Subcutaneous abdominal adipose tissue (tissue), 5 donors: ENCODE data around the gene CKB.

Experiments
- H3K27ac ChIP-seq: one replicate; pipeline ENCODE4 v1.7.0; 2013; ENCODE audit warnings: low read depth, mild to moderate bottlenecking, inconsistent platforms, low read length, moderate library complexity
- H3K27me3 ChIP-seq, 5 donors: one replicate each; pipeline ENCODE4 v1.7.0; 2013; ENCODE audit warnings: low read length in 5 of 5, inconsistent platforms in 1 of 5; ENCODE audit not compliant: control insufficient read depth in 5 of 5, insufficient read depth in 4 of 5
- H3K36me3 ChIP-seq, 5 donors: one replicate each; pipeline ENCODE4 v1.7.0; 2013; ENCODE audit warnings: low read length in 5 of 5; ENCODE audit not compliant: control insufficient read depth in 5 of 5, insufficient read depth in 5 of 5
- H3K4me1 ChIP-seq, 5 donors: one replicate each; pipeline ENCODE4 v1.7.0; 2013; ENCODE audit warnings: low read length in 5 of 5, mild to moderate bottlenecking in 3 of 5, moderate library complexity in 1 of 5; ENCODE audit not compliant: control insufficient read depth in 5 of 5, insufficient read depth in 5 of 5
- H3K4me3 ChIP-seq, 5 donors: one replicate each; pipeline ENCODE4 v1.7.0; 2013; ENCODE audit warnings: low read length in 5 of 5, low read depth in 1 of 5
- H3K9ac ChIP-seq, 5 donors: one replicate each; pipeline ENCODE4 v1.7.0; 2013; ENCODE audit warnings: low read length in 5 of 5, mild to moderate bottlenecking in 4 of 5, moderate library complexity in 3 of 5
- H3K9me3 ChIP-seq, 5 donors: one replicate each; pipeline ENCODE4 v1.7.0; 2013; ENCODE audit warnings: low read length in 5 of 5; ENCODE audit not compliant: control insufficient read depth in 5 of 5
- donor health status: healthy.
- donor health status: healthy.
- donor health status: healthy.
- donor health status: healthy.
- donor health status: healthy.

CKB gene

DNA sequence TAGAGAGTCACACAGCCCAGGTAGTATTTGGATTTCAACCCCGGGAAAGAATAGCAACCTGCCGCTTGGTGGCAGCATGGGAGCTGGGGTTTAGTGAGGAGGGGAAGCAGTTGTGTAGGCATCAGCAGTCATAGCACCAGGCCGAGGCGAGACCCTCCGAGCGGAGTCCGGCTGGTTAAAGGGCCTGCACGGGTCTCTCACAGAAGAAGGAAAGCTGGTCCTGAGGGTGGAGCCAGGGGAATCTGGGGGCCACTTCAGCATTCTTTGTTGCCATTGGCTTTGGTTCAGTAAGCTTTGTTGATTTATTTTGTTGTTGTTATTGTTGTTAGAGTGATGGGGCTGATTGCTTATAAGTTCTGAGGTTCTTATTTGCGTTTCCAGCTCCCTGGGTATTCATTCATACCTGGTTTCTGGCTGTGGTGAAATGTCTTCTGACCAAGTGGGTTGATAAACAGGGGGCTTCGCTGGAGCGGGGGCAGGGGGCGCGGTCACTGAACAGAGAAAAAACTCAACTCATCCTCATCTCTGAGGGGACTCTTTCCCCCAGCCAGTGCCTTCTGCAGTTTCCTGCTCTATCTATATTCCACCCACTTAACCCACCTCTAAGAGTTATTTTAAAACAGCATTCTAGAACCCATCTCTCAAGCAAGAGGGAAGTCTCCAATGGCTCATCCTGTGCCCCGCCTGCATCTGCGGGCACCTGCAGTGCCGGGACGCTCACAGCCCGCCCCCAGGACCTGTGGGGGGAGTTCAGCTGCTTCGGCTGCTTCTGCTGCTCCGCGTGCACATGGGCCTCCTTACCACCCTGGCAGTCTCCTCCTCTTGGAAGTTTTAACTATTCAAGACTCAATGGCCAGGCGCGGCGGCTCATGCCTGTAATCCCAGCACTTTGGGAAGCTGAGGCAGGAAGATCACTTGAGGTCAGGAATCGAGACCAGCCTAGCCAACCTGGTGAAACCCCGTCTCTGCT is 11.6 kb downstream of the CKB start:
- Histone ChIP-seq H3K4me1 (peaks cover 4 to 19% (median 13%) of the 10 kb centered on the region in 5 donors), H3K27ac (no peak overlapping the region), H3K9ac (no peak overlapping the region), H3K4me3 (no peak overlapping the region), H3K27me3 (no peaks in the 10 kb centered on the region), H3K36me3 (peaks cover 0 to 42% (median 22%) of the 10 kb centered on the region in 5 donors), H3K9me3 (no peaks in the 10 kb centered on the region)

GRCh38 chr14:103509864-103510723 is 12.5 kb downstream of the CKB start:
- H3K4me1 ChIP-seq = peaks cover 4 to 21% (median 13%) of the 10 kb centered on the region in 5 donors
- H3K4me3 ChIP-seq = no peak overlapping the region
- no peaks in the 10 kb centered on the region for H3K27me3 ChIP-seq
- H3K36me3 ChIP-seq = peaks cover 0 to 47% (median 27%) of the 10 kb centered on the region in 5 donors
- no peak overlapping the region for H3K9ac ChIP-seq
- no peak overlapping the region for H3K27ac ChIP-seq
- H3K9me3 ChIP-seq = no peaks in the 10 kb centered on the region

- peaks cover 4 to 18% (median 13%) of the 10 kb centered on the region in 5 donors for H3K4me1 ChIP-seq
- peaks cover 0 to 56% (median 38%) of the 10 kb centered on the region in 5 donors for H3K36me3 ChIP-seq
Observed at GRCh38 chr14:103508521-103509329, 13.9 kb downstream of the CKB start.

GRCh38 chr14:103507751-103508150 is 14.9 kb downstream of the CKB start:
- H3K4me1 ChIP-seq = peaks cover 0 to 8% (median 4%) of the 10 kb centered on the region in 5 donors
- no peak overlapping the region for H3K4me3 ChIP-seq
- peaks cover 0 to 65% (median 48%) of the 10 kb centered on the region in 5 donors for H3K36me3 ChIP-seq
- no peak overlapping the region for H3K27ac ChIP-seq
- H3K27me3 ChIP-seq = no peaks in the 10 kb centered on the region
- H3K9ac ChIP-seq = no peak overlapping the region
- H3K9me3 ChIP-seq = no peaks in the 10 kb centered on the region

More at GRCh38 chr14:103508521-103509329, 13.9 kb downstream of the CKB start:
- Histone ChIP-seq H3K27me3 (no peaks in the 10 kb centered on the region), H3K4me3 (no peak overlapping the region), H3K9ac (no peak overlapping the region), H3K9me3 (no peaks in the 10 kb centered on the region), H3K27ac (no peak overlapping the region)

- no peak overlapping the region for H3K9ac ChIP-seq
- H3K36me3 ChIP-seq = peaks cover 3 to 70% (median 59%) of the 10 kb centered on the region in 5 donors
Observed at GRCh38 chr14:103504991-103505565, 17.6 kb downstream of the CKB start.

DNA sequence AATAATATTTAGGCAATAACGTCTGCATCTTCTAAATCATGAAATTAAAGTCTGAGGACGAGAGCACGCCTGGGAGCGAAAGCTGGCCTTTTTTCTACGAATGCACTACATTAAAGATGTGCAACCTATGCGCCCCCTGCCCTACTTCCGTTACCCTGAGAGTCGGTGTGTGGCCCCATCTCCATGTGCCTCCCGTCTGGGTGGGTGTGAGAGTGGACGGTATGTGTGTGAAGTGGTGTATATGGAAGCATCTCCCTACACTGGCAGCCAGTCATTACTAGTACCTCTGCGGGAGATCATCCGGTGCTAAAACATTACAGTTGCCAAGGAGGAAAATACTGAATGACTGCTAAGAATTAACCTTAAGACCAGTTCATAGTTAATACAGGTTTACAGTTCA is 19.3 kb downstream of the CKB start:
- H3K27me3 ChIP-seq = no peaks in the 10 kb centered on the region
- H3K4me3 ChIP-seq = no peak overlapping the region
- H3K4me1 ChIP-seq = peaks cover 0 to 16% (median 6%) of the 10 kb centered on the region in 5 donors
- no peaks in the 10 kb centered on the region for H3K9me3 ChIP-seq
- H3K27ac ChIP-seq = no peak overlapping the region
- H3K9ac ChIP-seq = no peak overlapping the region
- H3K36me3 ChIP-seq = peaks cover 3 to 69% (median 49%) of the 10 kb centered on the region in 5 donors

More at GRCh38 chr14:103504991-103505565, 17.6 kb downstream of the CKB start:
- no peaks in the 10 kb centered on the region for H3K9me3 ChIP-seq
- H3K27me3 ChIP-seq = no peaks in the 10 kb centered on the region
- H3K27ac ChIP-seq = no peak overlapping the region
- peaks cover 0 to 11% (median 6%) of the 10 kb centered on the region in 5 donors for H3K4me1 ChIP-seq
- H3K4me3 ChIP-seq = no peak overlapping the region

GRCh38 chr14:103502877-103503276 is 19.8 kb downstream of the CKB start:
- Histone ChIP-seq H3K36me3 (peaks cover 3 to 67% (median 49%) of the 10 kb centered on the region in 5 donors), H3K27me3 (no peaks in the 10 kb centered on the region), H3K27ac (no peak overlapping the region), H3K4me3 (no peak overlapping the region), H3K4me1 (peaks cover 0 to 18% (median 6%) of the 10 kb centered on the region in 5 donors), H3K9me3 (no peaks in the 10 kb centered on the region), H3K9ac (no peak overlapping the region)

- no peak overlapping the region for H3K4me3 ChIP-seq
- peaks cover 0 to 18% (median 6%) of the 10 kb centered on the region in 5 donors for H3K4me1 ChIP-seq
- H3K27me3 ChIP-seq = no peaks in the 10 kb centered on the region
- peaks cover 3 to 65% (median 47%) of the 10 kb centered on the region in 5 donors for H3K36me3 ChIP-seq
- peak overlapping the region in 1 of 5 donors; percentile 11 for H3K9ac ChIP-seq
- no peaks in the 10 kb centered on the region for H3K9me3 ChIP-seq
- no peak overlapping the region for H3K27ac ChIP-seq
Observed at GRCh38 chr14:103501921-103502669, 20.5 kb downstream of the CKB start.
